NB4 (cell line): ENCODE measurements around the gene ADAMTS16.

ENCODE experiments used
- DNase-seq: peaks from one replicate; pipeline ENCODE4 v3.0.0; 2010; ENCODE audit warnings: low read depth
- H3K4me3 ChIP-seq: one replicate; pipeline ENCODE4 v1.5.1; 2011; ENCODE audit warnings: mild to moderate bottlenecking, low read depth, low read length, moderate library complexity
- CTCF ChIP-seq: IDR thresholded peaks from one replicate; pipeline ENCODE4 v1.5.1; 2012; ENCODE audit warnings: low read depth, low read length
- MAX ChIP-seq: IDR thresholded peaks from 2 replicates; pipeline ENCODE4 v1.6.1; 2011; ENCODE audit warnings: low read depth, low read length
- MYC ChIP-seq: IDR thresholded peaks from 2 replicates; pipeline ENCODE4 v1.6.1; 2011; ENCODE audit warnings: low read depth, low read length
- POLR2A ChIP-seq: IDR thresholded peaks from 2 replicates; pipeline ENCODE4 v1.6.1; 2011; ENCODE audit warnings: mild to moderate bottlenecking; ENCODE audit not compliant: insufficient read length; ENCODE audit errors: extremely low read depth

The ADAMTS16 gene

GRCh38 chr5:5314626-5315025 lies 174.5 kb downstream of the ADAMTS16 start:
- DNase-seq, result no peak
- H3K4me3 ChIP-seq, result no peak overlapping the region
- TF ChIP-seq CTCF (no peak), MYC (no peak), MAX (no peak), POLR2A (no peak)

GRCh38 chr5:5315068-5315980 lies 175.2 kb downstream of the ADAMTS16 start:
- DNase-seq, result no peak
- TF ChIP-seq CTCF (no peak), MAX (no peak), MYC (no peak), POLR2A (no peak)
- no peak overlapping the region for H3K4me3 ChIP-seq

- TF ChIP-seq MAX (no peak), POLR2A (no peak), MYC (no peak), CTCF (no peak)
- DNase-seq, result no peak
- H3K4me3 ChIP-seq, result no peak overlapping the region
Measured at GRCh38 chr5:5316334-5316733, 176.2 kb downstream of the ADAMTS16 start.

GRCh38 chr5:5317976-5318375 lies 177.8 kb downstream of the ADAMTS16 start:
- no peak overlapping the region for H3K4me3 ChIP-seq
- DNase-seq, result no peak
- TF ChIP-seq POLR2A (no peak), MYC (no peak), MAX (no peak), CTCF (no peak)

- no peak overlapping the region for H3K4me3 ChIP-seq
- no peak for TF ChIP-seq CTCF
- no peak for TF ChIP-seq MYC
- no peak for TF ChIP-seq MAX
- TF ChIP-seq POLR2A, result no peak
- DNase-seq, result no peak
Measured at GRCh38 chr5:5318426-5319190, 178.5 kb downstream of the ADAMTS16 start.
